Activated naive CD4-positive, alpha-beta T cell treated with anti-CD3 and anti-CD28 coated beads, Interleukin-2, amount 50 U/mL, for 24 hours (primary cell): Measurements from ENCODE around the gene NPEPL1.

ENCODE experiments used
- H3K27ac Mint-ChIP-seq: one replicate; pipeline ENCODE4 v1.8.0; 2021; ENCODE audit warnings: mild to moderate bottlenecking, mixed read lengths
- H3K27me3 Mint-ChIP-seq: one replicate; pipeline ENCODE4 v1.8.0; 2021; ENCODE audit warnings: mixed read lengths
- H3K36me3 Mint-ChIP-seq: one replicate; pipeline ENCODE4 v1.8.0; 2021; ENCODE audit warnings: mixed read lengths
- H3K4me1 Mint-ChIP-seq: one replicate; pipeline ENCODE4 v1.8.0; 2021; ENCODE audit warnings: mixed read lengths
- H3K4me3 Mint-ChIP-seq: one replicate; pipeline ENCODE4 v1.8.0; 2021; ENCODE audit warnings: mild to moderate bottlenecking, mixed read lengths
- H3K9me3 Mint-ChIP-seq: one replicate; pipeline ENCODE4 v1.8.0; 2021; ENCODE audit warnings: mixed read lengths

The NPEPL1 gene

GRCh38 chr20:58690396-58691135, 2.0 kb upstream of the NPEPL1 start:
- Mint-ChIP-seq H3K27ac (peak overlapping the region; percentile 82), H3K4me3 (no peak overlapping the region), H3K27me3 (no peaks in the 10 kb centered on the region), H3K9me3 (no peaks in the 10 kb centered on the region), H3K4me1 (peaks cover 9% of the 10 kb centered on the region), H3K36me3 (peaks cover under 1% of the 10 kb centered on the region)

GRCh38 chr20:58691773-58692578, 624 bp upstream of the NPEPL1 start:
- Mint-ChIP-seq H3K9me3 (no peaks in the 10 kb centered on the region), H3K27me3 (no peaks in the 10 kb centered on the region), H3K27ac (no peak overlapping the region), H3K4me3 (peak overlapping the region; percentile 16), H3K4me1 (peaks cover 9% of the 10 kb centered on the region), H3K36me3 (no peaks in the 10 kb centered on the region)

DNA sequence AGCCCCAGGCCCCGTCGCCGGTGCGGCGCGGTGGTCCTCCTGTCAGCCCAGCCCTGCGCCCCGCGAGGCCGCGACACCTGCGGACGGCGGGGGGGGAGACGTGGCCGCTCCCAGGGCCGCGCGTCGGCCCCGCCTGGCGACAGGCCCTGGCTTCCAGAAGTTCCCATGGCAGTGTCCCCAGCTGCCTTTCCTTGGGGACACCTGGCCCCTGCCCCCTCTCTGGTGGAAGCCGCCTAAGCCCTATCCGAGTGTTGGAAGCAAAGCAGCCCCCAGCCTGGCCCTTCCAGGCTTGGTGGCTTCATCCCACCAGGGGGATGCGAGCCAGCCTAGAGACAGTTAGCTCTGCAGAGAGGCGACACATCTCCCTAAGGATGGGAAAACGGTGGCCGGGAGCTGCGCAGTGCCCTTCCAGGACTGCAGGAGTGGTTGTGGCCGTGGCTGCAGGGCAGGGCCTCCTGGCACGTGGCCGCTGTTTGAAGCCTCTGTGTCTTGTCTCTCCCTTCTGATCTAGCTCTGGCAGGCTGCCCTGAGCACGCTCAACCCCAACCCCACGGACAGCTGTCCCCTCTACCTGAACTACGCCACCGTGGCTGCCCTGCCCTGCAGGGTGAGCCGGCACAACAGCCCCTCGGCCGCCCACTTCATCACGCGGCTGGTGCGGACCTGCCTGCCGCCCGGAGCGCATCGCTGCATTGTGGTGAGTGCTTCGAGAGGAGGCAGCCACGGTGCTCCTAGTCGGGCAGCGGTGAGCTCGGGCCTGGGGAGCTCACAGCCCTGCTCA, 816 bp downstream of the NPEPL1 start:
- Mint-ChIP-seq H3K4me1 (peaks cover 9% of the 10 kb centered on the region), H3K9me3 (no peaks in the 10 kb centered on the region), H3K36me3 (no peaks in the 10 kb centered on the region), H3K4me3 (peak overlapping the region; percentile 79), H3K27me3 (no peaks in the 10 kb centered on the region), H3K27ac (peak overlapping the region; percentile 76)

DNA sequence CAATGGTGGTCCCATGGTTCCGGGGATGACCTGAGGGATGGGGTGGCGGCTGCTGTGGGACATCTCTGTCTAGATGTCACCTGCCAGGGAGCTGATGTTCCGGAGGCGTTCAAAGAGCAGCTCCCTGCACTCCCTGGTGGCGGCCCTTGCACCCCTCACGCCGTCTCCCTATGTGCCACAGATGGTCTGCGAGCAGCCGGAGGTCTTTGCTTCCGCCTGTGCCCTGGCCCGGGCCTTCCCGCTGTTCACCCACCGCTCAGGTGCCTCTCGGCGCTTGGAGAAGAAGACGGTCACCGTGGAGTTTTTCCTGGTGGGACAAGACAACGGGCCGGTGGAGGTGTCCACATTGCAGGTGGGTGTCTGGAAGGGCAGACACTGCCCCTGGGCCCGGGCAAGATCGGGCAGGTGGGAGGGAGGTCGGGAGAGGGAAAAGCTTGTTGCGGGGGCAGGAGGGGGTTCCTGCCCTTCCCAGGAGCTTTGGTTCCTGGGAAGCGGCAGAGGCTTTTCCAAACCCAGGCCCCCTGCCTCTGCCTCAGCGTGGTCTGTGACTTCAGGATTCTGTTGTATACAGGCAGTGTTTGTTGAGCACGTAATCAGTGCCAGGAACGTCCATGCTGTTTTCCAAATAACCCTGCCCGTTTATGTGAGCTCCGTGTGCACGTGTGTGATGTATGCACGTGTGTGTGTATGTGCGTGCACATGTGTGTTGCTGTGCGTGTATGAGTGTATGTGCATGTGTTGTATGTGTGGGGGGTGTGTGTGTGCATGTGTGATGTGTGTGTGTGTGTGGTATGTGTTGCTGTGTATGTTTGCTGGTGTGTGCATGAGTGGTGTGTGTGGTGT, 1.9 kb downstream of the NPEPL1 start:
- Mint-ChIP-seq H3K4me3 (no peak overlapping the region), H3K27ac (no peak overlapping the region), H3K9me3 (no peaks in the 10 kb centered on the region), H3K27me3 (no peaks in the 10 kb centered on the region), H3K36me3 (no peaks in the 10 kb centered on the region), H3K4me1 (peaks cover 9% of the 10 kb centered on the region)

- Mint-ChIP-seq H3K4me3 (no peak overlapping the region), H3K4me1 (peaks cover 9% of the 10 kb centered on the region), H3K27me3 (no peaks in the 10 kb centered on the region), H3K9me3 (no peaks in the 10 kb centered on the region), H3K36me3 (no peaks in the 10 kb centered on the region), H3K27ac (no peak overlapping the region)
These were observed 2.6 kb downstream of the NPEPL1 start for GRCh38 chr20:58695084-58695722.

DNA sequence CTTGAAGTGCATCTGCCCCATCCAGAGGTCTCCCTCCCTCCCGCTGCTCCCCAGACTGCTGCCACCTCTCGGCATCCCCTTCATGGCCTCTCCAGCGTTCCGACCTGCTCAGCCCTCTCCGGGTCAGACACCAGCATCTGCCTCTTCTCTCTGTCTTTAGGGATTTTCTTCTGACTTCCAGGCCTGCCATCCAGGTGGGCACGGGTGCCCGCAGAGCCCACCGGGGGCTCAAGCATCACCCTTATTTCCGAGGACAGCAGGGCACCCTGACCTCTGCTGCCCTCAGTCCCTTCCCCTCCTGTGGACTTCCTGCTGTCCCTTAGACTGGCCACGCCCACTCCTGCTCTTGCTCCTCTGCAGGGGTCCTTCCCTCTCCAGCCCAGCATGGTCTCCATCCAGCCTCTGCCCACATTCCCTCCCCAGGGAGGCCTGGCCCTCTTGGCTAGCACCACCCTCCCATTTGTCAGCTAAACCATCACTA, 3.3 kb downstream of the NPEPL1 start:
- H3K4me3 Mint-ChIP-seq: no peak overlapping the region
- H3K36me3 Mint-ChIP-seq: peaks cover 2% of the 10 kb centered on the region
- no peaks in the 10 kb centered on the region for H3K27me3 Mint-ChIP-seq
- H3K27ac Mint-ChIP-seq: no peak overlapping the region
- no peaks in the 10 kb centered on the region for H3K9me3 Mint-ChIP-seq
- peaks cover 9% of the 10 kb centered on the region for H3K4me1 Mint-ChIP-seq

- Mint-ChIP-seq H3K9me3 (no peaks in the 10 kb centered on the region), H3K27me3 (no peaks in the 10 kb centered on the region), H3K36me3 (peaks cover 2% of the 10 kb centered on the region), H3K4me1 (peaks cover 9% of the 10 kb centered on the region), H3K27ac (no peak overlapping the region), H3K4me3 (no peak overlapping the region)
These were observed 3.9 kb downstream of the NPEPL1 start for GRCh38 chr20:58696411-58696961.

GRCh38 chr20:58697201-58697866, 4.7 kb downstream of the NPEPL1 start:
- H3K27me3 Mint-ChIP-seq: no peaks in the 10 kb centered on the region
- H3K9me3 Mint-ChIP-seq: no peaks in the 10 kb centered on the region
- no peak overlapping the region for H3K27ac Mint-ChIP-seq
- H3K4me3 Mint-ChIP-seq: no peak overlapping the region
- H3K4me1 Mint-ChIP-seq: peaks cover 9% of the 10 kb centered on the region
- H3K36me3 Mint-ChIP-seq: peaks cover 2% of the 10 kb centered on the region

DNA sequence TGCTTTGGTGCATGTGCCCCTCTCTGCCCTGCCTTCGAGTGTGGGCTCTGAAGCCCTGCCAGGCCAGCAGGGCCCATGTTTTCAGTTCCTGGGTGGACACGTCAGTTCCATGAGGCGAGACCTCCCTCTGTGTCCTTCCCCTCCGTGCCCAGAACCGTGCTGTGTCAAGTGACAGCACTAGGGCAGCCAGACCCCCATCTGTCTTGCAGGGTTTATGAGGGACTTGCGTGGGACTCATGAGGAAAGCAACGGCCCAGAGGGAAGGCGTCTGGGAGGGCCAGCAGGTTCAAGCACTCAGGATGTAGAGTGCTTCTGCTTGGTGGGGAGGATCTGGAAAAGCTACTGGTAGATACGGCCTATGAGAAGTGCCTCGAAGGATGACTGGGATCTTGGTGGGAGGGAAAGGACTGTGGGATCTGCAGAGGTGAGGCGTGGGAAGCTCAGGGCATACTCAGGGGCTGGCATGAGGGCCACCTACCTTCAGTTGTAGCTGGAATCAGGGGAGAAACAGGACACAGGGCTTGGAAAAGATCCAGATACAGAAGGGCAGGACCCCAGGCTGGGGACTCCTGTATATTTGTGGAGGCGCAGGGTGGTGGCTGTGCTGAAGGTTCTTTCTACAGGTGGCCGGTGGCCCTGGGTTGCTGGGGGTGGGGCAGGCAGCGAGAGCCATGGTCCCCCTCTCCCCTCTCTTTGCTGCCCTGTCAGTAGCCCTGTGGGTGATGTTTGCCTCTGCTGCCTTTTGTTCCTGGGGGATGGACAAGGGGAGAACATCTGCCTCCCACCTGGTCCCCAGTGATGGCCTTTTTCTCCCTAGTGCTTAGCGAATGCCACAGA, 5.5 kb downstream of the NPEPL1 start:
- Mint-ChIP-seq H3K4me1 (peaks cover 9% of the 10 kb centered on the region), H3K27ac (no peak overlapping the region), H3K27me3 (no peaks in the 10 kb centered on the region)

GRCh38 chr20:58698741-58699622, 6.4 kb downstream of the NPEPL1 start:
- peaks cover 4% of the 10 kb centered on the region for H3K4me1 Mint-ChIP-seq
- peaks cover 4% of the 10 kb centered on the region for H3K36me3 Mint-ChIP-seq

More for the DNA sequence above, 5.5 kb downstream of the NPEPL1 start:
- peaks cover 4% of the 10 kb centered on the region for H3K36me3 Mint-ChIP-seq
- no peak overlapping the region for H3K4me3 Mint-ChIP-seq
- H3K9me3 Mint-ChIP-seq: no peaks in the 10 kb centered on the region

GRCh38 chr20:58699623-58700107, 7.1 kb downstream of the NPEPL1 start:
- Mint-ChIP-seq H3K4me1 (no peaks in the 10 kb centered on the region), H3K9me3 (no peaks in the 10 kb centered on the region), H3K27ac (no peak overlapping the region), H3K4me3 (no peak overlapping the region), H3K27me3 (no peaks in the 10 kb centered on the region), H3K36me3 (peaks cover 4% of the 10 kb centered on the region)

More at GRCh38 chr20:58698741-58699622, 6.4 kb downstream of the NPEPL1 start:
- Mint-ChIP-seq H3K9me3 (no peaks in the 10 kb centered on the region), H3K4me3 (no peak overlapping the region), H3K27me3 (no peaks in the 10 kb centered on the region), H3K27ac (no peak overlapping the region)

- H3K36me3 Mint-ChIP-seq: peaks cover 4% of the 10 kb centered on the region
- no peak overlapping the region for H3K27ac Mint-ChIP-seq
- no peaks in the 10 kb centered on the region for H3K9me3 Mint-ChIP-seq
- H3K4me3 Mint-ChIP-seq: no peak overlapping the region
- no peaks in the 10 kb centered on the region for H3K4me1 Mint-ChIP-seq
- H3K27me3 Mint-ChIP-seq: no peaks in the 10 kb centered on the region
These were observed 7.7 kb downstream of the NPEPL1 start for GRCh38 chr20:58700121-58700821.
